ENCODE results near the gene BPIFB4.
"Not testable (repeated sequence)": the region's sequence is repeated elsewhere in the genome, so short reads cannot be mapped to it uniquely, and the experiment has no call there.

Gene BPIFB4

GRCh38 chr20:33091147-33091546 lies 11.7 kb downstream of the BPIFB4 start:
- DNase-seq = no peak

GRCh38 chr20:33091693-33092092 lies 12.2 kb downstream of the BPIFB4 start:
- DNase-seq = no peak

- DNase-seq = no peak
Observed at GRCh38 chr20:33092361-33092760, 12.9 kb downstream of the BPIFB4 start.

- no peak for DNase-seq
Observed at GRCh38 chr20:33093074-33093473, 13.6 kb downstream of the BPIFB4 start.

- DNase-seq = no peak
Observed at GRCh38 chr20:33093582-33093981, 14.1 kb downstream of the BPIFB4 start.

GRCh38 chr20:33095249-33095648 lies 15.8 kb downstream of the BPIFB4 start:
- DNase-seq = no peak

GRCh38 chr20:33095902-33096584 lies 16.6 kb downstream of the BPIFB4 start:
- DNase-seq = not testable (repeated sequence)

- DNase-seq = no peak
Observed at GRCh38 chr20:33097001-33097400, 17.6 kb downstream of the BPIFB4 start.

GRCh38 chr20:33099843-33100538 lies 20.5 kb downstream of the BPIFB4 start:
- DNase-seq = no peak

GRCh38 chr20:33103556-33103955 lies 24.1 kb downstream of the BPIFB4 start:
- DNase-seq = no peak

GRCh38 chr20:33104336-33104735 lies 24.9 kb downstream of the BPIFB4 start:
- DNase-seq = no peak

- DNase-seq = no peak
Observed at GRCh38 chr20:33105316-33105924, 26.0 kb downstream of the BPIFB4 start.

GRCh38 chr20:33106058-33106620 lies 26.7 kb downstream of the BPIFB4 start:
- not testable (repeated sequence) for DNase-seq

- no peak for DNase-seq
Observed at GRCh38 chr20:33108661-33109060, 29.2 kb downstream of the BPIFB4 start.

- DNase-seq = no peak
Observed at GRCh38 chr20:33110147-33110825, 30.8 kb downstream of the BPIFB4 start.

- no peak for DNase-seq
Observed at GRCh38 chr20:33111306-33111705, 31.9 kb downstream of the BPIFB4 start.

GRCh38 chr20:33112547-33113386 lies 33.3 kb downstream of the BPIFB4 start:
- DNase-seq = no peak

- DNase-seq = no peak
Observed at GRCh38 chr20:33113387-33113908, 34.0 kb downstream of the BPIFB4 start.

- not testable (repeated sequence) for DNase-seq
Observed at GRCh38 chr20:33115501-33115900, 36.1 kb downstream of the BPIFB4 start.

GRCh38 chr20:33119725-33120720 lies 40.6 kb downstream of the BPIFB4 start:
- DNase-seq = no peak

- no peak for DNase-seq
Observed at GRCh38 chr20:33120934-33121333, 41.5 kb downstream of the BPIFB4 start.
